ENCODE measurements around the gene CELA1.
"Not testable (repeated sequence)": the region's sequence is repeated elsewhere in the genome, so short reads cannot be mapped to it uniquely, and the experiment has no call there.

The CELA1 gene

DNA sequence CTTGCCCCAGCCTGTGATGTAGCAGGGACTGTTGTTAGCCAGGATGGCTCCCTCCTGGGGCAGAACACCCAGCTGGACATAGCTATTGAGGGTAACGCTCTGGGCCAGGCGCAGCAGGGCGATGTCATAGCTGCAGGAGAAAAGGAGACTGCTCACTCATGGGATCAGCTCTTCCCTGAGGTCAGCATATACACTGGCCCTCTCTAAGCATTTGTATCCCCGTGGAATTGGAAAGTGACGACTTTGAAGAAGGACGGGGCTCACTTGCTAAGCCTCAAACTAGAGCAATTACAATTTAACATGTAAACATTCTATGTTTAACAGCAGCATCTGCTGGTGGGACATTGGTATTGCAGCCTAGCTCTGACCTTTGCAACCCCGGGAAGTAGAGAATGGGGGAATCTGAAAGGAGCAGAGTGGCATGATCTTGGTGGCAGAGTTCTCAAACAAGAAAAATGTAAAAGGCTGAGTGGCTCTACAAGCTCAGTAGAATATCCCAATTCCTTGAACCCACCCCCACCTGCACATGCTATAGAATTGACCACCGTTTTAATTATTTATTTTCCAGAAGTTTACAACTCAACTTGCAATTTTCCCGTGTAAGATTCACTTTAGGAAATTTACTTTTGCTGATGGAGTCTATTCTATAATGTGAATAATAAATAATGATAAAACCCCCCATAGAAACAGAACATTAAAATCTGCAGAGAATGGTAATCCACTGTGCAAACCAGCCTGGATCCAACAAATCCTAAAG lies 5.0 kb downstream of the CELA1 start:
- peak; percentile 77 for DNase-seq

DNA sequence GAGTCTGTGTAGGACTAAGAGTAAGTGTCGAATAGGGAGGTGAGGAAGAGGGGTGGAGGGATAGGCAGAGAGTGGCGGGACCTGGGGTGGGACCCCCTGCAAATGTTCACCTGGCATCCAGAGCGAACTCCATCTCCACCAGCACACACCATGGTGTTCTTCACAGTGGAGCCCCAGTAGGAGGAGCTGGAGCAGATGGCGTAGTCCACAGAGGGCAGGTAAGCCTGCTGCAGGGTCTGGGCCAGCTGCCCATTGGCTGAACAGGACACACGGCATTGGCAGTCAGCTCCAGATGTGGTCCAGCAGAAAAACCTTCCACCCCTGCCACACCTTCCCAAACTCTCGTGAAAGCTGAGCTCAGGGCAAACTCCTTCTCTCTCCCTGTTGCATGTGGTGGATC lies 6.7 kb downstream of the CELA1 start:
- no peak for DNase-seq

DNA sequence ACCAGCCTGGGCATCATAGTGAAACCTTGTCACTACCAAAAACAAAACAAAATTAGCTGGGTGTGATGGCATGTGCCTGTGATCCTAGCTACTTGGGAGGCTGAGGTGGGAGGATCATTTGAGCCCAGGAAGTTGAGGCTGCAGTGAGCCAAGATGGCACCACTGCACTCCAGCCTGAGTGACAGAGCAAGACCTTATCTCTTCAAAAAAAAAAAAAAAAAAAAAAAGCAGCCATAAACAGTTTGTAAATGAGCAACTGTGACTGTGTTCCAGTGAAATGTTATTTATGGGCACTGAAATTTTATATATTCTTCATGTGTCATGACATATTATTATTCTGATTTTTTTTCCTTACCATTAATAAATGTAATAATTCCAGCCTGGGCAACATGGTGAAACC lies 9.1 kb downstream of the CELA1 start:
- DNase-seq: not testable (repeated sequence)

DNA sequence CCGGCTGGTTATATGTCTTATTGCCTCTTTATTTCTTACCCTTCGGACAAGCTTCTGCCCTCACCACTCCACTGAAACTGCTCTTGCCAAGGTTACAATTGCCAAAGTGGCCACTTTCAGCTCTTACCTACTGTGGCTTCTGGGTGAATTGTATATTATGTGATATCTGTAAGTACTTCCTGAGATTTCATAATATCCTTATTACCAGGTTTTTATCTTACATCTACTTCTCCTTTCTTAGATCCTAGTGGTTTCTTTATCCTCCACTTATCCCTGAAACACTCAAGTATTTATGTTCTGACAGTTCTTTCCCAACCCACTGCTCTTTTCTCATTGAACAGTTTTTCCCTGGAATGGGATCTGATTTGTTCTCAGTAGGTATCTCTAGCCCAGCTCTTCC lies 10.5 kb downstream of the CELA1 start:
- DNase-seq: peak; percentile 67

DNA sequence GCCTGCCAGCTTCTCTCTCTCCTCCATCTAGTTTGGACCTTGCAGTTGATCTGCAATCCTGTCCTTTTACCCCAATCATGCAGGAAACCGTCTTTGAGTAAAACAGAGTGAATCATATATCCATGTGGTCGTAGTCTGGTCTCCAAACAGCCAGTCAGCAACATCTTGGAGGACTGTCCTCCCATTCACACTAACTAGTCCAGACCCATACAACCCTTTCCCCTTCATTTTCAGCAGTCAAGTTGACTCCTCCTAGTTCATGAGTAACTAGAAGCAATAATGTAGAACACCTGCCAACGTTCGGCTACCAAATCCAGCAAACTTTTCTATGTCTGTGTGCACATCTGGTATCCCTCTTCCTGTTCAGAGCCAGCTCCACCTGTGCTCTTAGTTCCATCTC lies 11.7 kb downstream of the CELA1 start:
- DNase-seq: no peak

DNA sequence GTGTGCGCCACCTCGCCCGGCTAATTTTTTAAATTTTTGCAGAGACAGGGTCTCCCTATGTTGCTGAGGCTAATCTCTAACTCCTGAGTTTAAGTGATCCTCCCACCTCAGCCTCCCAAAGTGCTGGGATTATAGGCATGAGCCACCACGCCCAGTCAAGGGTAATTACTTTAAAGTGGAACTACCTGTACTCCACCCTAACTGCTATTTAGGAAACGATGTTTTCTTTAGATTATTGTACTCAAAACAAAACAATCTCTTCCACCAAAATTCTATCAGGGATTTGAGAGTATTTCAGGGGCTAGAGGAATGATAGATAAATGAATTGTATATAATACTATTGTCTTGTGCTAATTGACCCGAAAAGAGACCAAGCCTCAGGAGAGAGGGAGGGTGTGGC lies 12.9 kb downstream of the CELA1 start:
- DNase-seq: no peak

DNA sequence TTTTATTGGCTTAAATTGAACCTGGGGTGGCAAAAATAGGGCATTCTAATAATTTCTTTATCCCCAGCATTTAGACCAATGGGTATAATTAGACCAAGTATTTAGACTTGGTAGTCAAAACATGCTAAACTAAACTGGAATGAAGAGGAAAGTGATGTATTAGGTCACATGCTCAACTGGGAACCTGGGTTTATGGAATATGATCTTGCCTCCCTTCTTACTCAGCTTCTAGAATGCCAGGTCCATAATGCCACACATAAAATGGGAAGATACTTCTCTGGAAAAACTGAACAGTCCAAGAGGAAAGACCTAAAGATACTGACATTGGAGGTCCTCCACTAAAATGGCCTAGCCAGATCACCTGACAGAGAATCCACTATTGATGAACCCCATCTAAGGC lies 16.3 kb downstream of the CELA1 start:
- no peak for DNase-seq

DNA sequence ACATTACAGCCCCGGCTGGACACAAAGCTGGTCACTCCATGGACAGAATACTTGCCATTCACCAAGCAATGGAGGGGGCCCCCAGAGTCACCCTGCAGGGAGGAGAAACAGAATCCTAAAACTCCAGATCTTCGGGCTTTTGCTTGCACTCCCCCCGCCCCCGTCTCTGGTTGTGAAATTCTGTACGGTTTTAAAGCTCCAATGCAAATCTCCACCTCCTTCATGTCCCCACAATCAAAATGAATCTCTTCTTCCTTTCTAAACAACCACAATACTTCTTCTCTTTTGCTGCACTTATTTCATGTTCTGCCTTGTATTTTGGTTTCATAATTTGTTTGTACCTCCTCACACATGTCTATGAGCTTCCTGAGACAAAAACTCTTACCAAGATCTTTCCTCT lies 16.7 kb downstream of the CELA1 start:
- DNase-seq: peak; percentile 77

DNA sequence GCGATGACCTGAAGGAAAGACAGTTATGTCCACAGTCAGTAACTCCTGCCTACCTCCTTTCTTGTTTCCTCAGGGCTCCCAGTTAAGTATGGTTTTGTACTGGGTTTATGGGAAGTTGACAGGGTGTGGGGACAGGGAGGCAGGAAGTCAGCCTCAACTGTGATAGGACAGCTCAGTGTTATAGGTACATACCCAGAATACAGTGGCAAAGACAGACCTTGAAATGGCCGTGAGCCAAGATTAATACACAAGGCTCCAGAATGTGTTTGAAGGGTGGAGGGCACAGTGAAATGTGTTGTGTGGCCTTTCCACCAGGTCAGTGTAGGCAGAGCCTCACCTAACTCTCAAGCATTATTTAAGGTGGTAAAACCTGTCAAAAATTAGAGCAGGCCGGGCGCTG lies 17.9 kb downstream of the CELA1 start:
- DNase-seq: no peak

DNA sequence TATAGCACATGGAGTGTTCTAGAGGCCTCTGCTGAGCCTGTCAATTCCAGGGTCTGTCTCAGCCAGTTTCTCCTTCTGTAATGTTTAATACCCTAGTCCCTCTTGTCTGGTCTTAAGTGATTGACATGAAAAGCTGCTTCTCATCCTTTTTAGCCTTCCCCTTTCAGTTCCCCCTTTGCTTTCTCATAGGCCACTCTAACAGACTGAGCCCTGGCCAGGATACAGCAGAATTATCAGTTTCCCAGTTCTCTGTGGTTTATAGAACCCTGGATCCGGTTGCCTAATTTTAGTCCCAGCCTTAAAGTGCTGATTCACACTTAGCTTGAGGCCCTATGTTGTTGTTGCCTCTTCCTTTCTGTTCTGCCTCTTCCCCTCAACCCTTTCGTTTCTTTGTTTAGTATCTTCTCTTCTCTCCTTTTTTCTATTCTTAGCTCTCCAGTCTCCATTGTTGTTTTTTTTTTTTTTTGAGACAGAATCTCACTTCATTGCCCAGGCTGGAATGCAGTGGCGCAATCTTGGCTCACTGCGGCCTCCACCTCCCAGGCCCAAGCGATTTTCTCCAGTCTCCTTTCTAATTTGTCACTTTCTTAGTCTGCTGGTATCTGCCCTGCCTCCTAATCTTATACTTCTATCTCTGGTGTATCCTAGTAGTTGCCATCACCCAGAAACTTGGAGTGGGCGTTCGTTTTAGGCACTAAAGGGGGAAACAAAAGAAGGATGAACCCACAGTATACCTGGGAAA lies 19.6 kb downstream of the CELA1 start:
- peak; percentile 96 for DNase-seq

DNA sequence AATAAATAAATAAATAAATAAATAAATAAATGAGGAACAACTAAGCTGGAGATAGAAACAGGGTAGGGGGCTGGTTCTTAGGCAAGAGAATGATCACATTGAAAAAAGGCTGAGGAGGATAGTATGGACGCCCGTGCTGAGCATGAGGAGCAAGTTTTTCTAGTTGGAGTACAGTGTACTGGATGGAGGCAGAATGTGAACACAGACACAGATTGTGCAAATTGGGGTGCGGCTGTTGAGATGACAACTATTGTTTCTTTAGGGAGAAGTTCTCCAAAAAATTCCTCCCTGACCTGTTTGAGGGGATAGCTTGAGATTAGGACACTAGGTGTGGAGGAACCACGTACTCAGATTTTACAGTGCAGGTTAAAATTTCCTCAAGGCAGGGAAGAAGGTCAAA lies 21.5 kb downstream of the CELA1 start:
- DNase-seq: no peak

DNA sequence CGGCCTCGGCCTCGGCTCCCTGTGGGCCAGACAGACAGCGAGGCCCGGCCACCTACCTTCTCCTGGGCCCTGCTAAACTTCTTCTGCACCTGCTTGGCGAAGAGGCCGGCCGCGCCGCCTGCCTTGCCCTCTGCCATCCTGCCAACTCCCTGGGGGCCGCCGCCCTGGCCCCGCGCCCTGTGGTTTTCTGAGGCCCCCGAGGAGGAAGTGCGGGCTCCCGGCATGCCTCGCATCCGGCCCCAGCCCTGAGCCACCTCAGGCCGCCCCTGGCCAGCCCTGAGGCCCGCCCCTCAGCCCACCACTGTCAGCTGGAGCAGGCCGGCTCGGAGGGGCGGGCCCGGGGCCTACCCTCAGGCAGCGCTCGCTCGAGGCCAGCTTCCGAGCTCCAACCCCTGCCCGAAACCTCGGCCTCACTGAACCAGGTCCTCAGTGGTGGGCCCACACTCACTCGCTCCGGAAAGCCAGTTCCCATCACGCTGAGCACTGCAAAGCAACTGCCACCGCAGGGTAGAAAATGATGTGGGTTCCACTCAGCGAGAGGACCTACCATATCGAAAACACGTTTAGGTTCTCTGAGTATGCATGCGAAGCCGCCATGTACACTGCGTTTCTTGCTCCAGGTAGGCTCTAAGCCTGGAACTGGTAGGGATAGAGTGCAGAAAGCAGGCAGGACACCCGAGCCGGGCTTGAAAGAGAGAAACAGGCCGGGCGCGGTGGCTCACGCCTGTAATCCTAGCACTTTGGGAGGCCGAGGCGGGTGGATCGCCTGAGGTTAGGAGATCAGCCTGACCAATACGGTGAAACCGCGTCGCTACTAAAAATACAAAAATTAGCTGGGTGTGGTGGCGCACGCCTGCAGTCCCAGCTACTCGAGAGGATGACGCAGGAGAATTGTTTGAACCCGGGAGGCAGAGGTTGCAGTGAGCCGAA lies 22.2 kb downstream of the CELA1 start, which contains the start of gene BIN2:
TSS of gene BIN2 (minus strand) at position 209 of the 930 bp plus-strand sequence. CDS start at position 137, 72 bp downstream.
- DNase-seq: peak; percentile 60

DNA sequence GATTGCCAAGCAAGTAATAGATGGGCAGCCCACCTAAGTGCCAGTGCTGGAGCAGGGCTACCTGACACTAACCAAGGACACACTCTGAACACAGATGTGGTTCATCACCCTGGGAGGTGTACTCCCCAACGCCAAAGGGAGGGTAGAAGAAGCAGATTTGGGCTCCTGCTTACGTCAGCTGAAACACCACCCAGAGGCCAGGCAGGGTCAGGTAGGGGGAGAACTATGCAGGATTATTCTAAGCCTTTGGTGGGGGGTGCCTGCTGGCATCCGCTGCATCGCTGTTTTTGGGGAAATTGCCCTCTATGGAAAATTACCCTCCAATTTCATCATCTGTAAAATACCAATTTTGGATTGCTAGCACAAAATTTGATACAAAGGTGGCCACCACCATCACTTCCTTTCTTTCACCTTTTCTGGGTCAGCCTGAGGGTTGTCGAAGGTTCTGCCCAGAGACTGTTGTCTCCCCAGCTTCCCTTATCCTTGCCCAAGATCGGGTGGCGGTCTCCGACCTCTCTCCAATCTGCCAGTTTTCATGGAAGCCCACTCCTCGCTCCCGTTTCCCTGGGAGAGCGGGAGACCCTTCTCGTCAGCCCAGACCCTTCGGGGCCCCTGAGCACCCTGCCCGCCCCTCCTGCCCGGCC lies 23.0 kb downstream of the CELA1 start:
- no peak for DNase-seq

DNA sequence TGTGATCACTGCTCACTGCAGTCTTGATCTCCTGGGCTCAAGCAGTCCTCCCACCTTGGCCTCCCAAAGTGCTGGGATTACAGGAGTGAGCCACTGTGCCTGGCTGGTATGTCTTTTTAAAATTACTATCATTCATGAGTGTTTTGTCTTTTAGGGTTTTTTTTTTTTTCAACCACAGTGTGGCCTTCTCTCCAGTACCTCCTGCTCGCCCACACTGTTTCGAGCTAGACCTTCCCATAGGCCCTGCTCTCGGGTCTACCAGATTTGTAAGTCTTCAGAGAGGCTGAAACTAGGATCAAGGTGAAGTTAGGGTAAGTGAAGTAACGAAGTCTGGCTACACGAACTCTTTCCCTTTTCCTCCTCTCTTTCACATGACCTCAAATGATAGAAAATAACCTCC lies 24.0 kb downstream of the CELA1 start:
- DNase-seq: peak; percentile 47

DNA sequence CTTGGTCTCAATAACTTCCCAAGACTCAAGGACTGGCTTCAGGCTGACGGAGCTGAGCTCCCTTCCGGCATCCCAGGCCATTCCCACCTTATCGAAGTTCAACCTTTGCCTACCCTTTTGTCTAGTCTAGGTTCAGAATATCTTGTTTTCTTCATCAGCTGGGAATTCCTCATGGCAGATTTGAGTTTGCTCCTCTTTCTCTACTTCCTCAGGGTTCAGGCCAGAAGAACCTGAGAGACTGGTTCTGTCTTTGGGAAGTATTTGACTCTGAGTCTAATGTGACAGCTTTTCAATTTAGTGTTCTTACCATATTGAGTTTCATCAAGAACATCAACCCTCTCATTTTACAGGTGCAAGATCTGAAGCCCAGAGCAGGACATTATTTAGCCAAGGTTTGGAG lies 24.6 kb downstream of the CELA1 start:
- no peak for DNase-seq

DNA sequence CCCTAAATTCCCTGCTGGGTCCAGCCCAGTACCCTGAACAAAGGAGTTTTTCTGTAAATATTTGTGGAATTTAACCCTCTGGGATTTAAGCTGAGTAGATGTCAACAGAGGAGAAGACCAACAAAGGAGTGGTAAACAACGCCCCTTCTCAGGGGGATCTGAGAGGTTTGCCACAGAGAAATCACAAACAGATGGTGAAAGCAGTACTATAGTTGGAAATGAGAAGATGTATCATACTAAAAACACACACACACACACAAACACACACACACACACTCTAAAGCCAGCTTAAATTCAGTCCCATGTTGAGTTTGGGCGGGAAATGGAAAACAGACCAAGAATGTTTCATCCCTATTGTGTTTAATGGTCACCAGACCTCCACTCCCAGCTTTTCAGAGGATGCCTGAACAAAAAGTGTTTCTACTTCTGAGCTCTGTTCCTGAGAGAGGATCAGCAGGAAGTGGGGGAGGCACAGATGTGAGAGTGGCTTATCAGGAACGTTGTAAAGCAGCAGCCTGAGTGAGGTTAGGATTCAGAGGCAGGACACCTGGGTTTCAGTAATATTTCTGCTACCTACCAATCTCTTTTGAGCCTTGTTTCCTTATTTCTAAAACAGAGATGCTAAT lies 25.7 kb downstream of the CELA1 start:
- no peak for DNase-seq

DNA sequence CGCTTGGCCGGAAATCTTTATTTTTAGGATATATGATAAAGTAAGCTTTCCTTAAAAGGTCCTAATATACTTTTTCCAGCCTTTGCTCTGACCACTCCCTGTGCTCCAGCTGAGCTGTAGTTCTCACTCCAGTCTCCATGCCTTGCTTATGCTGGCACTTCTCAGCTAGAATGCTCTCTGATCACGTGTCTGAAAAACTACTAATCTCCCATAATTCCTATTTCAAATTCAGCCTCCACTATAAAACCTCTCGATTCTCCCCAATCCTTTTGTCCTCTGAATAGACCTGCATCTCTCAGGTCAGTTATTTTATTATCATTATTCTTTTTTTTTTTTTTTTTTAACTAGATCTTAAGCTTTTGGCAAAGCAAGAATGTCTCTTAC lies 26.2 kb downstream of the CELA1 start:
- DNase-seq: no peak

DNA sequence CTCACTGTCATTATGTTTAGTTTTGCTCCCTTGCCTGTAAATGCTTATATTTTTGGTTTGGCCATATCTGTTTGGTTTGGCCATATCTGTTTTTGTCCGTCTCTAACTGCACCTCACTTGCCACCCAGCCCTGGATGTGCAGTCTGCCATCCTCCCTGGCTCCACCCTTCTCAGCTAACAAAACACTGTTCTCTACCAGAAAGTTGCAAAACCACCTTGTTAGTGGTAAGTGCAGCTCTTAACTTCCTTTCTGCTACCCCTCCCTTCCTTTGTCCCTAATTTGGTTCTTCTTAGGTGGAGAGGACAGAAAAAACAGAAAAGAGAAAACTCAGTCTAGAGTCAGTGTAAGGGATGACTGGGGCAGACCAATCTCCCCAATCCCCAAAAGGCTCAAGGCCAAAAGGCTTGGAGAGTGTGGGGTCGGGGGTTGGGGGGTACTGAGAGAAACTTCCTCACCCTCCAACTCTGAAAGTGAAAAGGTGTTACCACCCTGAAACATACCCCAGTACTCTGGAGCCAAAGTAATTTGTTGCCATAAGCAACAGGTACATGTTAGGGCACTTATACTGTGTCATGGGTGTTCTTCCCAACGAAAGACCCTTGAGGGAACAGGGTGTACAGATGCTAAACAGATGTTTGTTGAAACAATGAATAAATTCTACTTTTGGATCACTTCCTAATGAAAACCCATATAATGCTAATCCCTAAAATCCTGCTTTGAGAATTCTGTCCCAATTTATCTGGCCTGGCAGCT lies 27.5 kb downstream of the CELA1 start:
- DNase-seq: no peak

DNA sequence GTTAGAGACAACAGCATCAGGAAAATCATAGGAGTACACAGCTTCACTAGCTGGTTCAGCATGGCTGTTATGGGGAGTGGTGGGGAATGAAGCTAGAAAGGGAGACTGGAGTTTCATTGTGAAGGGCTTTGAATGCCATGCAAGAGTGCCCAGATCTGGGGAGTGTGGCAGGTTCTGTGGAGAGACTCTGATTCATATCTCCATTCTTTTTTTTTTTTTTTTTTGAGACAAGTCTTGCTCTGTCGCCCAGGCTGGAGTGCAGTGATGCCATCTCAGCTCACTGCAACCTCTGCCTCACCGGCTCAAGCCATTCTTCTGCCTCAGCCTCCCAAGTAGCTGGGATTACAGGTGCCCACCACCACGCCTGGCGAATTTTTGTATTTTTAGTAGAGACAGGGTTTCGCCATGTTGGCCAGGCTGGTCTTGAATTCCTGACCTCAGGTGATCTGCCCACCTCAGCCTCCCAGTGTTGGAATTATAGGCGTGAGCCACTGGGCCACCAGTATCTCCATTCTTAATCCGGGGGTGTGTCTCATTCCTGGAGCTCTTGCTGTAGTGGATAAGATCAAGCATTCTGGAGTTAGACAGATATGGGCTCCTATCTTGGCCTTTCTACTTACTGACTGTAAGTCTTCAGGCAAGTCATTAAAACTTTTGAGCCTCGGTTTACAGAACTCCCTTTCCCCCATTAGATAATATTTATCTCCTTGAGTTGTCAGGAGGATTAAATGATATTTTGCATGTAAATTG lies 28.2 kb downstream of the CELA1 start:
- DNase-seq: not testable (repeated sequence)

DNA sequence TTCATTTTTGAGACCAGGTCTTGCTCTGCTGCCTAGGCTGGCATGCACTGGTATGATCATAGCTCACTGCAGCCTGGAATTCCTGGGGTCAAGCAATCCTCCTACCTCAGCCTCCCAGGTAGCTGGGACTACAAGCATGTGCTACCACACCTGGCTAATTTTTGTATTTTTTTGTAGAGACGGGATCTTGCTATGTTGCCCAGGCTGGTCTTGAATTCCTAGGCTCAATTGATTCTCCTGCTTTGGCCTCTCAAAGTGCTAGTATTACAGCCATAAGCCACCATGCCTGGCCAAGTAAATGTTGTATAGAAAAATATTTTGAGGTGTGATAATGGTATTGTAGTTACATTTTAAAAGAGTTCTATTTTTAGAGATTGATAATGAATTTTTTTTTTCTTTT lies 35.1 kb downstream of the CELA1 start:
- no peak for DNase-seq
